Panc1 (cell line): ENCODE measurements around the gene TACC2.

ENCODE experiments used
- CTCF ChIP-seq: fragments of 450-650 bp; IDR thresholded peaks from 2 replicates; pipeline ENCODE4 v1.5.1; 2017; ENCODE audit warnings: mild to moderate bottlenecking
- POLR2AphosphoS5 ChIP-seq: IDR thresholded peaks from 2 replicates; pipeline ENCODE4 v1.6.1; 2012; ENCODE audit warnings: mild to moderate bottlenecking, low read depth, low read length, moderate library complexity
- SIN3A ChIP-seq: IDR thresholded peaks from 2 replicates; pipeline ENCODE4 v1.6.1; 2012; ENCODE audit warnings: low read depth, mild to moderate bottlenecking, low read length, moderate library complexity, borderline replicate concordance; ENCODE audit not compliant: insufficient read depth

GRCh38 chr10:122206471-122207065 lies 217.6 kb downstream of the TACC2 start:
- no peak for TF ChIP-seq CTCF
- TF ChIP-seq SIN3A, result no peak
- TF ChIP-seq POLR2AphosphoS5, result no peak
